PFSK-1 (cell line): Measurements from ENCODE around the gene HEATR3.

ENCODE experiments used
- POLR2AphosphoS5 ChIP-seq: IDR thresholded peaks from 2 replicates; pipeline ENCODE4 v1.6.1; 2012; ENCODE audit warnings: low read depth, mild to moderate bottlenecking, control low read depth, low read length, moderate library complexity
- SIN3A ChIP-seq: IDR thresholded peaks from 2 replicates; pipeline ENCODE4 v1.6.1; 2012; ENCODE audit warnings: mild to moderate bottlenecking, low read length, moderate library complexity, borderline replicate concordance; ENCODE audit not compliant: insufficient read depth
- TAF1 ChIP-seq: IDR thresholded peaks from 2 replicates; pipeline ENCODE4 v1.6.1; 2012; ENCODE audit warnings: low read length, control low read depth, borderline replicate concordance; ENCODE audit not compliant: insufficient read depth
- TF ChIP-seq, protein P1 (sequence below), 2 experiments: IDR thresholded peaks; 2 replicates each; pipeline versions ENCODE4 v1.6.1 to v1.8.0; 2011 to 2012; ENCODE audit warnings: low read depth in 2 of 2, low read length in 2 of 2, control low read depth in 1 of 2, inconsistent platforms in 1 of 2, mild to moderate bottlenecking in 1 of 2, moderate library complexity in 1 of 2; ENCODE audit not compliant: insufficient read depth in 1 of 2

DNA sequence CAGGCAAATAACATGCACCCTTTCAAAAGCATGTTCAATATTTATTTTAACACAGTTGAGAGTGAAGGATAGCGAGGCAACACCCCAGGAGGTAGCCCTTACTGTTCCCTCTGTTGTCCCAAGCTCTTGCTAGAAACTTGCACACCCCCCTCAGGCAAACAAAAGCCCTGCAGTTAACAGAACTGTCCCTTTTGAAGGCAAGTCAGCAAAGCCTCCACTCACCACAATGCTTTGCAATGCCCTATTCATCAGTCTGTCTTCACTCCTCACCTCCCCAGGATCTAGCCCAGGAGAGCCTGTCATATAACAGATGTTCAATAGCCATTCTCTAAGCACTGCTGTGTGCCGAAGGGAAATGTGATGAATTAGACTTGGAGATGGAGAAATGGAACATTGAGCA lies 44.2 kb upstream of the HEATR3 start:
- TF ChIP-seq, protein P1, sequence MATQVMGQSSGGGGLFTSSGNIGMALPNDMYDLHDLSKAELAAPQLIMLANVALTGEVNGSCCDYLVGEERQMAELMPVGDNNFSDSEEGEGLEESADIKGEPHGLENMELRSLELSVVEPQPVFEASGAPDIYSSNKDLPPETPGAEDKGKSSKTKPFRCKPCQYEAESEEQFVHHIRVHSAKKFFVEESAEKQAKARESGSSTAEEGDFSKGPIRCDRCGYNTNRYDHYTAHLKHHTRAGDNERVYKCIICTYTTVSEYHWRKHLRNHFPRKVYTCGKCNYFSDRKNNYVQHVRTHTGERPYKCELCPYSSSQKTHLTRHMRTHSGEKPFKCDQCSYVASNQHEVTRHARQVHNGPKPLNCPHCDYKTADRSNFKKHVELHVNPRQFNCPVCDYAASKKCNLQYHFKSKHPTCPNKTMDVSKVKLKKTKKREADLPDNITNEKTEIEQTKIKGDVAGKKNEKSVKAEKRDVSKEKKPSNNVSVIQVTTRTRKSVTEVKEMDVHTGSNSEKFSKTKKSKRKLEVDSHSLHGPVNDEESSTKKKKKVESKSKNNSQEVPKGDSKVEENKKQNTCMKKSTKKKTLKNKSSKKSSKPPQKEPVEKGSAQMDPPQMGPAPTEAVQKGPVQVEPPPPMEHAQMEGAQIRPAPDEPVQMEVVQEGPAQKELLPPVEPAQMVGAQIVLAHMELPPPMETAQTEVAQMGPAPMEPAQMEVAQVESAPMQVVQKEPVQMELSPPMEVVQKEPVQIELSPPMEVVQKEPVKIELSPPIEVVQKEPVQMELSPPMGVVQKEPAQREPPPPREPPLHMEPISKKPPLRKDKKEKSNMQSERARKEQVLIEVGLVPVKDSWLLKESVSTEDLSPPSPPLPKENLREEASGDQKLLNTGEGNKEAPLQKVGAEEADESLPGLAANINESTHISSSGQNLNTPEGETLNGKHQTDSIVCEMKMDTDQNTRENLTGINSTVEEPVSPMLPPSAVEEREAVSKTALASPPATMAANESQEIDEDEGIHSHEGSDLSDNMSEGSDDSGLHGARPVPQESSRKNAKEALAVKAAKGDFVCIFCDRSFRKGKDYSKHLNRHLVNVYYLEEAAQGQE (IDR thresholded peaks at IDR 0.05; ENCODE audit: insufficient read depth in 1 of 2, low read depth in 2 of 2, low read length in 2 of 2) = no peak
- TF ChIP-seq POLR2AphosphoS5 (no peak), SIN3A (no peak), TAF1 (no peak)
